Measurements from ENCODE around the gene PARD6G.
"Not testable (repeated sequence)": the region's sequence is repeated elsewhere in the genome, so short reads cannot be mapped to it uniquely, and the experiment has no call there.

Gene PARD6G

DNA sequence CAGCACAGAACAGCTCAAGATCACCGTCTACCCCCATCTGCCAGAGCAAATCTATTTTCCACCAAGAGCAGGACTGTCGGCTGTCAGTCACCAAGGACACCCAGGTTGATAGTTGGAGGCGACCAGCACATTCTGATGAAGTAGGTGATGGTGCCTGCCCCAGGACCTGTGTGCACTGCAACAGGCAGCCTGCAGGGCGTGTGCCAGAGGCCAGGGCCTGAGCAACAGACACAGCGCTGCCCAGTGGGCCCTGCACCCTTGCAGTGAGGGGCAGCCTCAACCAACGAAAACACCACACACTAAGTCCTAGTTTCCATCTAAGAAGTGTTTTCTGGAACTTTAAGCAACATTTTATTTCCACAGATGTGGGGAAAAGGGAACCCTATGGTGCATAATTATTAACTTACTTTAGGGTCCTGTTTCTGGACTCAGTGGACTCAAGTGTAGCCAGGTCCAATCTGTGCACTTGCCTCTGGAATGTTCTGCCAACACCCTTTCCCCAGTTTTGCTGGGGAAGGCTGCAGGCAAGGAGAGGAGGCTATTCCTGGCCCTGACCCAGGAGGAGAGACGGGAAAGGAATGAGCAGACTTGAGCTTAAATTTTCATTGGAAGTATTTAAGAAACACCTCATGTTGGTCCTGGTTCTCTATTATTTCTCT, 76.8 kb downstream of the PARD6G start:
- DNase-seq (ENCODE audit: low spot score) = peak; percentile 60

DNA sequence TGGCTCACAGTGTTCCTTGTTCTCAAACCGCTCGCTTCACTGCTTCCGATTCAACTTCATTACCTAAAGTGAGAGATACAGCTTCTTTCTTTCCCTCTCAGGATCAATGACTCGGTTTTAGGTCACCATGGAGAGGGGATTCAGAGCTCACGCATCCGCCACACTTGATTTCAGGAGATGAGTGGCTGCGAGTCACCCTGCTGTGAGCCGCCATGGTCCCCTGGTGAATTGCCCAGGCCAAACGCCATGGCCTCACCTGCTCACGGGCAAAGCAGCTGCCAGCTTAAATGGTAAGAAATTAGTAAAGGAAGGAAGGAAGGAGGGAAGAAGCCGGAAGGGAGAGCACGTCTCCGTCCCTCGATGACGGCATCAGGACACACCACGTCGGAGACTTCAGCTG, 77.7 kb downstream of the PARD6G start:
- DNase-seq (ENCODE audit: low spot score) = peak; percentile 42

DNA sequence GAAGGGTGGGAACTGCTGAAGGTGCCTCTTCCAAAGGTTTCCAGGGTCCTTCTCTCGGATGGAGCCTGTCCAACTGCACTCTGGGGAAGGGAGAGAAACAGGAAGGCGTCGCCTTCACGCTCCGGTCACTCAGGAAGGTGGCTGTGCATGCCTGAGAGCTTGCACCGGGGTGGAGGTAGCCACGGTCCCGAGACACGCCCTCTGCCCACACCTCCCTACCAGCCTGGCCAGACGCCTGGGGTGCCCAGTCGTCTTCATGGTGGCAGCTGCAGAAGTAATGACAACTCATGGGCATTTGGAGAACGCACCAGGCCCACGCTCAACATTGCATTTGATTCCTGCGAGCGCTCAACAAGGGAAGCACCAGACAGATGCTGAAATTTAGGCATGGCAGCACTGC, 78.3 kb downstream of the PARD6G start:
- peak; percentile 30 for DNase-seq (ENCODE audit: low spot score)

DNA sequence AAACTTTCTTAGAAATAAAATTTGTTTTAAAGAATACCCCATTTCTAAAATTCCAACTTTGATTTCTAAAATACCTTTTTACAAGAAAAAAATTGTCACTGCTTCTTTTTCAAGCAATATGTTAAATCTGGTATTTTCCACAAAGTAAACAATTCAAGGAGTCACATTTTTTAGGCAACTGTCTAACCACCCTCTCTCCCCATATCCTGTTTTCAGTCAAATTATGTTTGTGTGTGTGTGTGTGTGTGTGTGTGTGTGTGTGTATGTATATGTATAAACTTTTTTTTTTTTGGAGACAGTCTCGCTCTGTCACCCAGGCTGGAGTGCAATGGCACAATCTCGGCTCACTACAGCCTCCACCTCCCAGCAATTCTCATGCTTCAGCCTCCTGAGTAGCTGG, 79.0 kb downstream of the PARD6G start:
- no peak for DNase-seq (ENCODE audit: low spot score)

DNA sequence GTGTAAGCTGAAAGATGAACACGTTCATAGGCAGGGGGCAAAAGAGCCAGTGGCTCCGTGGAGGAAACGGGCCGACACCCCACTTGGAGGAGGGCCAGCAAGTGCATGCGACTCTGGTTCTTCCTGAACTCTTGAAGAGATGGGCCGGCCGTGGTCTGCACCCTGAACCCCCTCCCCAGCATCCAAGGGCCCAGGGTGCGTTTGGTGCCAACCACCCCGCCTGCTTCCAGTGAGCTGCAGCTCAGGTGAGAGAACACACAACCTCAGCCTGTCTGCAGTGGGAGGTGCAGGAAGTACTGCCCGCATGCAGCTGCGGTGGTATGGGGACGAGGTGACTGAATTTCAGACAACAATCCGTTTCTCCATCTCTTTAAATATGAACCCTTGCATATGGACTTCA, 79.4 kb downstream of the PARD6G start:
- peak; percentile 57 for DNase-seq (ENCODE audit: low spot score)

DNA sequence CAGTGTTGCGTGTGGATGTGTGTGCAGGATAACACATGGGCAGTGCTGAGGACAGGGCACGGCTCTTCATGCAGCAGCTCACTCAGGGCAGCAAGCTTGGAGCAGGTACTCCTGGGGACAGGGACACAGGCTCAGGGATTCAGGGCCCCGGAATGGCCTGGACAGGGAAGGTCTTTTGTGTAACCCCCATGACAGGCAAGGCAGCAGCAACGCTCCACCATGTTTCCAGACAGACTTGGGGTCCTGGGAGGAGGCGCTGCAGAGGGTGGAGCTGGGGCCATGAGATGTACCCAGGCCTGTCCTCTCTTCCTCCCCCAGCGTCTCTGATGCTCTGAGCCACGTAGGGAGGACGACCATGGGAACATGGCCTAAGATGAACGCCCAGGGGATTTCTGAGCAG, 80.0 kb downstream of the PARD6G start:
- DNase-seq (ENCODE audit: low spot score) = peak; percentile 42

DNA sequence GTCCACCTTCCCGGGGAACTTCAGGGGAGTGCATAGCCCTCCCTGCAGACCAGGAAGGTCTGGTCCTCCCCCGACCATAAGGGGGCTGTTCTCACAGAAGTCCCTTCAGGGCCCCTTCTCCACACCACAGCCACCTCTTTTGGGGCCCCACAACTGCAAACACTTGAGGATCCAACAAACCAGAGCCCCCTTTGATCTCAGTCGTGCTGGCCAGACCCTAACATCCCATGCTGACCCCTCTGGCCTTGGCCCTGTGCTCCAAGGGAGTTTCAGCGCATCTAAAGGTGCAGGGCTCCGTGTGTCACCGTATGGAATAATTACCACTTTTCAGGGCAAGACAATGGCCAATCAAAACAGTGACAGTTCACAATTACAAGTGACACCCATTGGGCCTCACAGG, 80.6 kb downstream of the PARD6G start:
- no peak for DNase-seq (ENCODE audit: low spot score)

DNA sequence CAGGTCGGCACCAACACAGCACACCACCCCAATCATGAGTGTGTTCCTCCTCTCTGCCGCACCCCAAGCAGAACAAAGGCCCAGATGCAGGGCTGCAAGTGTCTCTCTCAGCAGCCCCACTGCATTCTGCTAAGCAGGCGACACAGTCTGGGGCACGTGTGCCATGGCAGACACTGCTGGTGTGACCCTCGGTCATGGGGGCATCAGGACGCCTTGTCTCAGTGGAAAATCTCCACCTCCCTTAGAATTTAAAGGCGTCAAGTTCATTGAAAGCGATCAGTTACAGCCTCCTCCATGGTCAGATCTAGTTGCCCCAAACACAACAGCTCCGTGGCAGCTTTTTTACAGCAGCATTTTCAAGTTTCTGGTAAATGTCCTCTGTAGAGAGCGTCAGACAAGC, 81.1 kb downstream of the PARD6G start:
- DNase-seq (ENCODE audit: low spot score) = no peak

DNA sequence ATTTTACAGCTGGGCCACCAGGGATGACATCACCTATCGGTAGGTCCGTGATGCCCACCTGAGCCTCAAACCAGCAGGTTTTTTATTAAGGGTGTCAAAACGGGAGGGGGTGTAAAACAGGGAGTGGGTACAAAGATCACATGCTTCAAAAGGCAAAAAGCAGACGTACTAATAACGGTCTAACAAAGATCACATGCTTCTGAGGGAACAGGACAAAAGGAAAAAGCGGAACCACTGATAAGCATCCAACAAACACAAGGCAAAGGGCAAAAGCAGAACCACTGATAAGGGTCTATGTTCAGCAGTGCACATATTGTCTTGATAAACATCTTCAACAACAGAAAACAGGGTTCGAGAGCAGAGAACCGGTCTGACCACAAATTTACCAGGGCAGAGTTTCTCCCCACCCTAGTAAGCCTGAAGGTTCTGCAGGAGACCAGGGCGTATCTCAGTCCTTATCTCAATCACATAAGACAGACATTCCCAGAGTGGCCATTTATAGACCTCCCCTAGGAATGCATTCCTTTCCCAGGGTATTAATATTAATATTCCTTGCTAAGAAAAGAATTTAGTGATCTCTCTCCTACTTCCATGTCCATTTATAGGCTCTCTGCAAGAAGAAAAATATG, 82.5 kb downstream of the PARD6G start:
- not testable (repeated sequence) for DNase-seq (ENCODE audit: low spot score)

DNA sequence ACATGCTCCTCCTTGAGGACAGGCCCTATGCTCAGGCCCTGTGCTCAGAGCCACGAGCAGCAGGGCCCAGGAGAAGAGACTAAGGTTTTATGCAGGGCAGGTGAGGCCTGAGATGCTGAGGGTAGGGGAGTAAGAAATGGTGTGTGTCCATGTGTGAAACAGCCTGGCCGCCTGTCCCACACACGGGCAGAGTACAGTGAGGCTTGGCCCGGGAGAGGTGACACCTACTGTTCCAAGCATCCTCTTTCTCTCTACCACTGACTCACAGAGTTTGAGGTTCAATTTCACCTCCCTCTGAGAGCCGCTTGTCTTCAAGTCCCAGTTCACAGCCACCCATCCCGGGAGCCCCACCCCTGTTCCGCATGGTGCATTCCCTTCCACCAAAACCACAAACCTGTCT, 84.1 kb downstream of the PARD6G start:
- no peak for DNase-seq (ENCODE audit: low spot score)

DNA sequence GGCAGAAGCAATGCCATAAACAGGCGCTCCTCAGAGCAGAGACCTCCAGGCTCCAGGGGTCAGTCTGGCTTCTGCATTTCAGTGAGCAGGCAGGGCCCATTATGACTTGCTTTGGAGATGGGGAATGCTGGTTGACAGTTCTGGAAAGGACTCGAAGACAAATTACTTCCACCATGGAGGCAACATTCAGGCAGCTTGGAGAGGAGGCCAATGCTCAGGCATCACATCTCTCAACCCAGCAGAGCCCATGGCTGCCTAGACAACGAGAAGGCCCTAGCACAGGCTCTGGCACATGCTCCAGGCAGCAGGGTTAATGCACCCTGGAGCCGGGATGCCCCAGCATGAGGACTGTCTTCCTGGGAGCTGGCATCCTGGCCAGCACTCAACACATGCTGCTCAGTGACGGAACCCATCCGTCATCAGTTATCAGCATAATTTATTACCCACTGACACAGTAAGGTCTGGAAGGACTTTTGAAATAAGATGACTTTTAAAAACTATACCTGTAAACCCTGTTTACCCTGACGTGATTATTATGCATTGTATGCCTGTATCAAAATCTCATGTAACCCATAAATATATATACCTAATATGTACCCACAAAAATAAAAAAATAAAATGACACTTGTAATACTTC, 85.4 kb downstream of the PARD6G start:
- no peak for DNase-seq (ENCODE audit: low spot score)

DNA sequence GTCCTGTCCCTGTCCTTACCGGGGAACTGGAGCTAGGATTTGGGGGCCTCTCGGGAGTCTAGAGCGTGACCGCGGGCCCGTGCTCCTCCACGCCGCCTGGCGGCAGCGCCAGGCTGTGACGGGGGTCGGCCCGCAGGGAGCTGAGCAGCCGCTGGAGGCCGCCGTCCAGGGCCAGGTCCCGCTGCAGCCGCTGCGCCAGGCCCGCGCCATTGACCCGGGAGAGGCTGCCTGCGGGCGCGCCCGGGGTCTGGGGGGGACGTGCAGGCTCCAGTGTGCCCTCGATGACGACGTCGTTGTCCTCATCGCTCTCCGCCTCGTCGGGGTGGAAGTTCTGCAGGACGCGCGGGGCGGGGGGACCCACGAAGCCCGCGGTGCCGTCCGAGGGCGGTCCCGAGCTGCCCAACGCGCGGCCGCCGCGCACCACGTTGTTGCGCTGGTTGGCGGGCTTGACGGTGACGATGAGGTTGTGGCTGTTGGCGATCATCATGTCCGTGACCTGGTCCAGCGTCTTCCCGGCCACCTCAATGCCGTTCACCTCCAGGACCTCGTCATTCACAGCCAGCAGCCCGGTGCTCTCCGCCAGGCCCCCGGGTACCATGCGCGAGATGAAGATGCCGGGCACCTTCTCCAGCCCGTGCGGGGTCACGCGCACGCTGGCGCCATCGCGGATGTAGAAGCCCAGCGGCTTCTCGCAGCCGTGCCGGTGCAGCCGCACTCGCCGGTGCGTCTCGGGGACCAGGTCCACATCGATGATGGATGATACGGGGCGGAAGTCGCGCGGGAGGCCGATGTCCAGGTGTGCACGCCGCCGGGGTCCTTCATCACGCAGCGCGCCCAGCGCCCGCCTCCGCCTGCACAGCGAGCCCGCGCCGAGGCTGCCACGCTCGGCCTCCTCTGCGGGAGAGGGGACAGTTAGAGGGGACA, 87.3 kb downstream of the PARD6G start:
- DNase-seq (ENCODE audit: low spot score) = no peak

DNA sequence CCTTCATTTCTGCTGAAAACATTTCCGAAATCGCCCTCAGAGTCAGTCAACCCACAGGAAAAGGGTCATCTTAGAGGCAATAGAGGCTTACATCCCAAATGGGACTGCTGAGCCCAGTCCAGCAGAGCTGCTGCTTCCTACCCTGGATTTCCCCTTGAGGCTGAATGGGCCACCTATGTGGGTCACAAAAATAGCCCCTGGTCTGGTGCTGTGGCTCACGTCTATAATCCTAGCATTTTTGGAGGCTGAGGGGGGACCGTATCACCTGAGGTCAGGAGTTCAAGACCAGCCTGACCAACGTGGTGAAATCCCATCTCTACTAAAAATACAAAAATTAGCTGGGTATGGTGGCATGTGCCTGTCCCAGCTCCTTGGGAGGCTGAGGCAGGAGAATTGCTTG, 88.9 kb downstream of the PARD6G start:
- no peak for DNase-seq (ENCODE audit: low spot score)

DNA sequence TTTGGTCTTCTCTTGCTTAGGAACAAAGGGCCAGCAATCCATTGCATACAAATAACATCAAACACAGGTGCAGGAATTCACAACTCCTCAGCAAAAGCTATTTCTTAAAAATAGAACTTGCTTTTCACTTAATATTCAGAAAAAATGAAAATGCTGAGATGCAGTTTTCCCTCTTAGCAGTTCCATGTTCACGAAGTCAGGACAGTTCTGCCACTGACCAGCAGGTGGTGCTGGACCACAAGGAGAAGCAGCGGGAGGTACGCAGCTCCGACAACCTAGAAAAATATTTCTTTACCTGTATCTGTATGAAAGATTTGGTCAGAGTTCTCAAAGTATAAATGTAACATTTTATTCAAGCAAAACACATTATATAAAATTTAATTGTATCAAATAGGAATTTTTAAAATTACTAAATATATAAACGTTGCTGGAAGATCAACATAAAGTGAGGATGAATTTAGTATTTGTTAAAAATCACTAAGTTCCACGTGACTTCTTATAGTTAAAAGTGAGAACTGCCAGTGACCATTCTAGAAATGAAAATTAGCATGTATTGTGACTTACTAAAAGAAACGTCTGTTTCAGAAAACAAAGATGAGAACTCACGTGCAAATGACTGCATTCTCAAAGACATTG, 89.5 kb downstream of the PARD6G start:
- DNase-seq (ENCODE audit: low spot score) = no peak

DNA sequence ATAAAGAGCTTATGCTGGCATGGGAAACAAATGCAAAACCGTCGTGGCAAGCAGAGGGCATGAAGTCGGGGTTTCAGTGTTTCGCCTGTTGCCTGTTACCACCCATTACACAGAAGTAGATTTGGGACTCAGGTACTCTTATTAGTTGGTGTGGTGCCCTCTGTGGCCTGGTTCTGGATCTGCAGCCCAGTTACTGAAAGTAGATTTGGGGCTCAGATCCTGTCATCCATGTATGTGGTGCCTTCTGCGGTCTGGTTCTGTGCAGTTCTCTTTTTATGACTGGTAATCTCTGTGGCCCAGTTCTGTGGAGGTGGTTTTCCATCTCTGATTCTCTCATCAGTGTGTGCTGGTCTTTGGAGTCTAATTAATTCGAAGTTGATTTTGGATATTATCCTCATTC, 93.0 kb downstream of the PARD6G start:
- DNase-seq (ENCODE audit: low spot score) = no peak

DNA sequence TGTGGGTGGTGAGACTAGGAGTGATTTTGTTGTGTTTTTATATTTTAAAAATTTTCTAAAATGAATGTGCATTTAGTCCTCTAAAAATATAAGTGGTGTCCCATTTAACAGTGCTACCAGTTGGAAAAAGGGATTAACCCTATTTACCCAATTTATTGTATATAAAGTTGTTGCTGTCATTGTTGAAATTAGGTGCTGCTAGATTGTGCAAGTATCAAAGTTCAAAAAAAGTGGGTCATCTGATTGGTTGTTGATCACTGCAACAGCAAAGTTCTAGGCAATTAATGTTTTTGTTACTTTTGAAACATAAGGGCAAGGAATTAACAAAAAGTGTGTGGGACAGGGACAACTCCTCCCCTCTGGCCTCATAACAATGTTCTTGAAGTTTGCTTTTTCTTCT, 97.6 kb downstream of the PARD6G start:
- DNase-seq (ENCODE audit: low spot score) = no peak

DNA sequence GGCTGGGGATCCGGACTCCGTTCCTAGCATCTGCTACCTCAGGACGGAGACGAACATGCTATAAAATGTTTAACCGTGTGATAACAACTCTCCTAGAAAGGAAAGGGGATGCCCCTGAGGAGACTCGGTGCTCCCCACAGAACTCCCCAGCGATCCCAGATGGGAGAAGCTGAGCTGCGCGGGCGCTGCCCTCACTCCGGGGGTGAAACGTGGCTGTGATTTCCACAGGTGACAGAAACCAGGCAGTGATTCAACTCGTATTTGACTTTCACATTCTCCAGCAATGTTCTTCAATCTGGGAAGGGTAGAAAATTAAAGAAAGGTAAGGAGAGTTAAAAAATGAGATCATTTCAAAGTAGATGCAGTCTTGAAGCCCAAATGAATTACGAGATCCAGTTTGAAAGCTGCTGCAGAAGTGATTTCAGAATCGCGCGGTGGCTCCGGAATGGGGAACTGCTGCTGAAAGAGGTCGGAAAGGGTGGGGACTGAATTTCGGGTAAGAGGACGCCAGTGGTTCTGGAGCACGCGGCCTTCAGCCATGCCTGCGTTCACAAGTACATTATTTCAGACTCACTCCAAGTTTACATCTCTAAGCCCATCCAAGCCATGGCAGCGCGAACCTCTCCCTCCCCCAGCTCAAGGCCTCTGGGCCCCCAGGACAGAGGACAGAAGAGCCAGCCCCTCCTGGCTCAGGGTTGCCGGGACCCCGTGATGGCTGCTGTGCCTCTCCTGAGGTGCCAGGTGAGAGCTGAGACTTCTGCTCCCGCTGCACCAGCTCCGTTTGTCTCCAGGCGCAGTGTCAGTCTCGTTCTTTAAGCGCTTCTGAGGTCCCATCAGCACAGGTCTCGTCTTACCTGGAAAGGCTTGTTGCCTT, 98.8 kb downstream of the PARD6G start:
- no peak for DNase-seq (ENCODE audit: low spot score)

DNA sequence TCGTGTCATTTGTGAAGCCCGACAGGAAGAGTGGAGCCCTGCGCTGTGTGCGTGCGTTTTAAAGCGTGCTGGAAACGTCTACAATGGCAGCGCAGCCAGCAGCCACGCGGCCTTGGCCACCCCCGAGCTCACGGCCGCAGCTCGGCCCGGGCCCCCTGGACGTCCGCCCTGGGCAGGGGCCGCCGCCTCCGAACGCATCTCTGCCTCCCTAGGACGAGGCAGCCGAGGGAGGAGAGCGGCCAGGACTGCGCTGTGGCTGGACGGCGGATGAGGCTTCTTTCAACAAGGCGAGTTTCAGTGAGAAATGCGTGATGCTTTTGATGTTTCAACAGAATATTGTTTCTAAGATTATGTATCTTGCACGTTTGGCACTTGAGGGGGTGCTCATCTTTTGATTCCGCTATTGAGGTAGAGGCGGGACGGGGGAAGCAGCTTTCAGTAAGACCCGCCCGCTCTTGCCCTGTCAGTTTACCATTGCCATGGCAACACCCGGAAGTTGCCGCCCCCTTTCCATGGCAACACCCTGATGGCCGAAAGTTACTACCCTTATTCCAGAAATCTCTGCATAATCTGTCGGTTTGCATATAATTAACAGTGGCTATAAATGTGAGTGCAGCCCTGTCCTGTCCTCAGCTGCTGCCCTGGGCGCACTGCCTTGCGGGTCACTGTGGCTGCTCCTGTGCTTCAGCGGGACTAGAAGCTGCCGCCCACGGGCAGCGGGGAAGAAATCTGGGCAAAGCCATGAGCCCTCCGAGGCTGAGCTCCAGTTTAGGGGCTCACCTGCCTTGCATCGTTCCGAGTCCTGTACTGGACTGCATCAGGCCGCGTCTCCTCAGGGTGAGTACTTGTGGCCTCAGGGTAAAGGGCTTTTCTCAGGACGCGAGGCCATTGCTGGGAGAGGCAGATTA, 99.6 kb downstream of the PARD6G start:
- DNase-seq (ENCODE audit: low spot score) = peak; percentile 89

DNA sequence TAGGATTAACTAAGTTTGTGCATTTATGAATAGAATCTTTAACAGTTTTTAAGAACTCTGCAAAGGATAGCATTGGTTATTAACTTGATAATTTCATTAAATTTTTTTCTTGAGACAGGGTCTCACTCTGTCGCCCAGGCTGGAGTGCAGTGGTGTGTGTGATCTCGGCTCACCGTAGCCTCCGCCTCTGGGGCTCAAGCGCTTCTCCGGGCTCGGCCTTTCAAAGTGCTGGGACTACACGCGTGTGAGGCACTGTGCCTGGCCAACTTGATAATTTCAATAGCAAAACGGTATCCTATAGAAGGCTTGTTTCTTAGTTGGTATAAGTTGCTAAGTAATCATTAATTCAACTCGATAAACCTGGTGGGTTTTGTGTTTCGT, 100.3 kb downstream of the PARD6G start:
- no peak for DNase-seq (ENCODE audit: low spot score)

DNA sequence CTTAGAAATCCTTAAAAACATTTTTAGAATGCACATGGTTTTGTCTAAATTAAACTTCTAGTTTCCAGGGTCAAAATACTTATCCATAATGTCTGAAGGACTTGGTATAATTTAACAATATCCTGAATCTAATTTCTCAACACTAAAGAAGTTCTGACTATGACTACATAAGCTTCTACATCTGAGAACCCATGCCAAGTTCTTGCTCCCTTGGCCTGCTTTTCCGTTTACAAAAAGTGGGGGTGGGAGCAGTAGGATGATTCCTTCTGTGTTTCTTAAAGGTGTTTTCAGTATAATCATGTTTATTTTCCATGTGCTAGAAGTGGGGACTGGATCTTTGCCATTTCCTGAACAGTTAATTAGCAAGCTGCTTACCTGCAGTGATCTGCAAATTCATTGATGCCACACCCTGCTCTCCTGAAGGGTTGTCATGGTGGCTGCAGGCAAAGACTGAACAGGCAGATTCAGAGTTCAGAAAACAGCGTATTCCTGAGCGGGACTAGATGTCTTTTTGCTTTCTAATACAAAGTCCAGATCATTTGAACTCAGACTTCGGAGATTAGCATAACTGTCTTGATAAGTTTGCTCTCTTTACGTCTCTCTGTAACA, 102.0 kb downstream of the PARD6G start:
- DNase-seq (ENCODE audit: low spot score) = no peak

All from left forelimb (tissue), 1 donor.